HepG2 (cell line): ENCODE measurements around the gene TTC19. TPM values are rescaled to one million over a fixed set of nuclear protein-coding genes. Genes with fewer than 3 reads are reported as not detected.

ENCODE experiments used
- ATAC-seq: fragments of 200-7000 bp; cut with Tn5 transposase; 3 replicates; pipeline ENCODE4 v1.9.1; 2020; ENCODE audit warnings: mild to moderate bottlenecking, moderate library complexity
- BruUV-seq: library from RNA; stranded (reverse); fragments of 400-500 nt; replicated peaks from 2 replicates; lab custom pipeline; 2021; lab: Mats Ljungman, UMichigan
- CTCF ChIA-PET: fragments of 300-600 bp; formaldehyde crosslinking; extraction: SDS; loops from one replicate; lab custom pipeline; 2021; ENCODE audit warnings: low total read pairs, inconsistent platforms, low intra/inter-chr PET ratio; lab: Yijun Ruan, JAX
- POLR2A ChIA-PET: fragments of 350-600 bp; sonication (Branson Sonifier 250); formaldehyde crosslinking; loops from one replicate; lab custom pipeline; 2020; ENCODE audit warnings: antibody characterized with exemption, inconsistent platforms; lab: Yijun Ruan, JAX
- DNase-seq: peaks from one replicate; pipeline ENCODE4 v3.0.0-alpha.2; 2015; ENCODE audit warnings: low spot score
- FAIRE-seq: peaks from 3 replicates; lab custom pipeline; 2011; peaks lifted over from hg19 to GRCh38; lab: Jason Lieb, UNC
- H2AFZ ChIP-seq: one replicate; pipeline ENCODE4 v1.6.1; 2011; ENCODE audit warnings: low read length, inconsistent platforms
- H3K27ac ChIP-seq: fragments of 300-600 bp; 3 replicates; pipeline ENCODE4 v1.8.0; 2011; ENCODE audit warnings: mixed run types, mild to moderate bottlenecking, mixed read lengths, low read length, inconsistent platforms; ENCODE audit not compliant: insufficient read depth; ENCODE audit errors: extremely low read length
- H3K27me3 ChIP-seq, 2 experiments: fragments of 200-600 bp in 1 of 2; 2 replicates in 1 of 2; 3 replicates in 1 of 2; pipeline versions ENCODE4 v1.6.0 to v1.8.0; 2011; ENCODE audit warnings: low read length in 2 of 2, mild to moderate bottlenecking in 2 of 2, moderate library complexity in 2 of 2, inconsistent platforms in 1 of 2; ENCODE audit not compliant: insufficient read depth in 2 of 2, control insufficient read depth in 1 of 2
- H3K36me3 ChIP-seq, 2 experiments: fragments of 200-600 bp in 1 of 2; replicated peaks in 1 of 2; 2 replicates in 1 of 2; 3 replicates in 1 of 2; pipeline versions ENCODE4 v1.5.1 to v1.8.0; 2011; ENCODE audit warnings: low read length in 2 of 2, inconsistent platforms in 1 of 2; ENCODE audit not compliant: insufficient read depth in 2 of 2, control insufficient read depth in 1 of 2
- H3K4me1 ChIP-seq: 2 replicates; pipeline ENCODE4 v1.5.1; 2012; ENCODE audit warnings: low read length, inconsistent platforms; ENCODE audit not compliant: insufficient read depth
- H3K4me2 ChIP-seq: 2 replicates; pipeline ENCODE4 v1.6.0; 2011; ENCODE audit warnings: low read depth, low read length, inconsistent platforms
- H3K4me3 ChIP-seq, 3 experiments: fragments of 200-600 bp in 1 of 3; sonication (generic), shearing (Covaris generic) in 1 of 3; replicated peaks in 1 of 3; 2 replicates each; pipeline ENCODE4 v1.5.1; 2011 to 2016; ENCODE audit warnings: low read length in 3 of 3, inconsistent platforms in 2 of 3, low read depth in 2 of 3, mild to moderate bottlenecking in 2 of 3, control low read depth in 1 of 3, mixed read lengths in 1 of 3; ENCODE audit not compliant: insufficient read depth in 1 of 3
- H3K79me2 ChIP-seq: one replicate; pipeline ENCODE4 v1.6.1; 2011; ENCODE audit warnings: low read length, inconsistent platforms; ENCODE audit not compliant: insufficient read depth
- H3K9ac ChIP-seq: 2 replicates; pipeline ENCODE4 v1.6.0; 2011; ENCODE audit warnings: mild to moderate bottlenecking, low read depth, low read length, inconsistent platforms; ENCODE audit not compliant: insufficient read depth
- H3K9me3 ChIP-seq: 2 replicates; pipeline ENCODE4 v1.5.1; 2012; ENCODE audit warnings: mild to moderate bottlenecking, low read length
- H4K20me1 ChIP-seq: 2 replicates; pipeline ENCODE4 v1.6.0; 2011; ENCODE audit warnings: inconsistent platforms, mild to moderate bottlenecking, low read length, moderate library complexity; ENCODE audit not compliant: insufficient read depth
- CC2D1A ChIP-seq: sonication (generic); formaldehyde crosslinking; IDR thresholded peaks from 2 replicates; pipeline ENCODE4 v1.8.1; 2023; ENCODE audit warnings: mild to moderate bottlenecking, missing genetic modification reagents
- HMGXB4 ChIP-seq, 2 experiments: sonication (generic) in 1 of 2; formaldehyde crosslinking in 1 of 2; IDR thresholded peaks; 2 replicates each; pipeline versions ENCODE4 v1.4.0 to v1.6.1; 2018 to 2020; ENCODE audit warnings: missing genetic modification reagents in 2 of 2, borderline replicate concordance in 1 of 2, low read depth in 1 of 2, mild to moderate bottlenecking in 1 of 2, missing biosample characterization in 1 of 2
- HNF4G ChIP-seq, 2 experiments: sonication (generic) in 1 of 2; formaldehyde crosslinking in 1 of 2; IDR thresholded peaks; 2 replicates each; pipeline versions ENCODE4 v1.4.0 to v1.6.1; 2011 to 2020; ENCODE audit warnings: borderline replicate concordance in 2 of 2, low read depth in 2 of 2, mild to moderate bottlenecking in 2 of 2, low read length in 1 of 2, missing genetic modification reagents in 1 of 2, moderate library complexity in 1 of 2
- MXI1 ChIP-seq: IDR thresholded peaks from 3 replicates; pipeline ENCODE4 v1.6.1; 2012; ENCODE audit warnings: low read depth, low read length, inconsistent platforms, borderline replicate concordance
- PAX8 ChIP-seq: sonication (generic); formaldehyde crosslinking; IDR thresholded peaks from 2 replicates; pipeline ENCODE4 v1.8.0; 2022; ENCODE audit warnings: mild to moderate bottlenecking, missing genetic modification reagents, borderline replicate concordance
- ZBTB7B ChIP-seq: sonication (generic); formaldehyde crosslinking; IDR thresholded peaks from 2 replicates; pipeline ENCODE4 v1.4.0; 2020; ENCODE audit warnings: missing genetic modification reagents
- ZNF263 ChIP-seq: sonication (generic); formaldehyde crosslinking; IDR thresholded peaks from 2 replicates; pipeline ENCODE4 v1.4.0; 2020; ENCODE audit warnings: missing genetic modification reagents
- ZNF530 ChIP-seq: sonication (generic); formaldehyde crosslinking; IDR thresholded peaks from 2 replicates; pipeline ENCODE4 v1.5.0; 2020; ENCODE audit warnings: low read depth, mild to moderate bottlenecking, missing genetic modification reagents
- ZNF687 ChIP-seq: sonication (generic); formaldehyde crosslinking; IDR thresholded peaks from 2 replicates; pipeline ENCODE4 v1.5.1; 2020; ENCODE audit warnings: mild to moderate bottlenecking, missing genetic modification reagents, moderate library complexity
- WGBS: methylation state at CpG from one replicate; pipeline ENCODE4 v1.1.6; 2017; ENCODE audit warnings: low lambda C conversion rate; 5-methylcytosine and 5-hydroxymethylcytosine counted together
- in situ Hi-C: cut with HindIII; loops from 2 replicates; pipeline ENCODE4 v1.10.0; 2017; ENCODE audit warnings: low pct_unique_long_range_greater_than_20kb; ENCODE audit not compliant: extremely low pct_ligation_motif_present
- intact Hi-C: fragments of 100-400 bp; cut with micrococcal nuclease; formaldehyde crosslinking; loops from one replicate; pipeline ENCODE4 v1.10.0; 2022; ENCODE audit not compliant: unreplicated experiment
- polyA plus RNA-seq, 8 experiments: library from polyadenylated mRNA; depleted of rRNA in 3 of 8; stranded (reverse) in 7 of 8; unstranded in 1 of 8; fragments of >200 nt; fragmentation: Illumina TruSeq in 4 of 8; extraction: Trizol in 4 of 8; gene quantifications; 2 replicates each; pipeline versions ENCODE4 v1.2.1 to v1.2.3, GENCODE V29; 2011 to 2016; ENCODE audit warnings: low read depth in 4 of 8, missing spikeins in 1 of 8, mixed read lengths in 1 of 8; ENCODE audit not compliant: insufficient read depth in 1 of 8
- total RNA-seq, 5 experiments: library from RNA; depleted of rRNA; stranded (reverse); fragments of >200 nt; fragmentation: Illumina TruSeq; extraction: Trizol; gene quantifications; 2 replicates each; pipeline ENCODE4 v1.2.3, GENCODE V29; 2016; ENCODE audit warnings: low read depth in 1 of 5

Gene TTC19
- total and polyA plus RNA-seq, 2 of the 13 experiments (the other 11 are each of a cell fraction or from before 2014, with no cell fraction given) = 4.4 to 24.3 TPM

GRCh38 chr17:15958484-15958854, 41.2 kb upstream of the TTC19 start (continued):
- TF ChIP-seq HMGXB4 (CRISPR knock-in tag; IDR thresholded peaks at IDR 0.05; ENCODE audit: borderline replicate concordance in 1 of 2, low read depth in 1 of 2) (no peak), HNF4G (IDR thresholded peaks at IDR 0.05; ENCODE audit: borderline replicate concordance, low read depth, low read length) (no peak), HNF4G (CRISPR knock-in tag; IDR thresholded peaks at IDR 0.05; ENCODE audit: borderline replicate concordance, low read depth) (no peak), MXI1 (no peak), PAX8 (CRISPR knock-in tag) (no peak), ZNF263 (CRISPR knock-in tag) (no peak)
- TF ChIP-seq, all 625 proteins: peak for 0

GRCh38 chr17:15963670-15964110, 35.9 kb upstream of the TTC19 start:
- ATAC-seq (no peak), FAIRE-seq (no peak), DNase-seq (no peak)
- H3K4me3 ChIP-seq = no peak overlapping the region
- POLR2A ChIA-PET = no interaction called here
- in situ Hi-C loops = no loop called here
- WGBS = 93% methylated on average over 1 of the region's 4 CpGs
- no peak overlapping the region for H3K9ac ChIP-seq
- no peaks in the 10 kb centered on the region for H3K9me3 ChIP-seq
- H3K4me2 ChIP-seq = no peak overlapping the region
- H4K20me1 ChIP-seq = no peaks in the 10 kb centered on the region
- TF ChIP-seq ZBTB7B (CRISPR knock-in tag) (no peak), ZNF687 (CRISPR knock-in tag) (peak; percentile 35; the same call in 1 of the 2 replicates), CC2D1A (no peak), ZNF530 (CRISPR knock-in tag) (no peak)
- H3K27ac ChIP-seq = no peak overlapping the region
- no peaks in the 10 kb centered on the region; a peak in 1 of 5 replicates for H3K36me3 ChIP-seq
- CTCF ChIA-PET = no interaction called here
- H3K4me1 ChIP-seq = peaks cover 61% of the 10 kb centered on the region
- H2AFZ ChIP-seq = no peak overlapping the region
- H3K79me2 ChIP-seq = peaks cover 19% of the 10 kb centered on the region
- H3K27me3 ChIP-seq = no peaks in the 10 kb centered on the region
- intact Hi-C loops = no loop called here
- no TSS peak for BruUV-seq
